AG04450 (cell line): Measurements from ENCODE around the gene ATP8A2. TPM values are rescaled to one million over a fixed set of nuclear protein-coding genes. Genes with fewer than 3 reads are reported as not detected.

Source experiments
- CTCF ChIA-PET: fragments of 300-600, 350-600 bp; formaldehyde crosslinking; extraction: SDS; loops from one replicate; lab custom pipeline; 2022; ENCODE audit warnings: antibody characterized with exemption, inconsistent platforms; lab: Charles Lee
- POLR2A ChIA-PET: fragments of 350-600 bp; formaldehyde crosslinking; extraction: SDS; loops from one replicate; lab custom pipeline; 2021; ENCODE audit warnings: antibody characterized with exemption, inconsistent platforms; lab: Yijun Ruan, JAX
- DNase-seq: peaks from one replicate; pipeline ENCODE4 v3.0.0-alpha.2; 2011; ENCODE audit warnings: low read depth, low spot score
- H3K27ac ChIP-seq: one replicate; pipeline ENCODE4 v1.5.1; 2012; ENCODE audit warnings: low read depth, low read length, control low read depth
- H3K27me3 ChIP-seq: one replicate; pipeline ENCODE4 v1.6.0; 2012; ENCODE audit warnings: low read length; ENCODE audit not compliant: control insufficient read depth, insufficient read depth
- H3K4me3 ChIP-seq: 2 replicates; pipeline ENCODE4 v1.5.1; 2011; ENCODE audit warnings: mild to moderate bottlenecking, low read depth, low read length, control low read depth
- H3K9me3 ChIP-seq: 2 replicates; pipeline ENCODE4 v1.5.1; 2012; ENCODE audit warnings: low read length; ENCODE audit not compliant: control insufficient read depth, insufficient read depth
- CTCF ChIP-seq: IDR thresholded peaks from 2 replicates; pipeline ENCODE4 v1.5.1; 2011; ENCODE audit warnings: low read depth, low read length, control low read depth, inconsistent platforms
- polyA plus RNA-seq: library from polyadenylated mRNA; depleted of rRNA; stranded (reverse); fragments of >200 nt; gene quantifications from 2 replicates; pipeline ENCODE4 v1.2.3, GENCODE V29; 2011

The ATP8A2 gene
- polyA plus RNA-seq, 1 experiment = 0.19 TPM

- ChIA-PET POLR2A (no interaction called here), CTCF (no interaction called here)
- H3K9me3 ChIP-seq = no peaks in the 10 kb centered on the region
- H3K4me3 ChIP-seq = no peak overlapping the region
- no peaks in the 10 kb centered on the region for H3K27me3 ChIP-seq
- no peak overlapping the region for H3K27ac ChIP-seq
- no peak for DNase-seq
- no peak for TF ChIP-seq CTCF
Measured at GRCh38 chr13:25422153-25422552, 50.4 kb downstream of the ATP8A2 start.

GRCh38 chr13:25423831-25424230 lies 52.1 kb downstream of the ATP8A2 start:
- ChIA-PET POLR2A (no interaction called here), CTCF (no interaction called here)
- Histone ChIP-seq H3K9me3 (no peaks in the 10 kb centered on the region), H3K27ac (no peak overlapping the region), H3K4me3 (no peak overlapping the region), H3K27me3 (no peaks in the 10 kb centered on the region)
- no peak for DNase-seq
- no peak for TF ChIP-seq CTCF

- no peaks in the 10 kb centered on the region for H3K9me3 ChIP-seq
- H3K27ac ChIP-seq = no peak overlapping the region
- ChIA-PET POLR2A (no interaction called here), CTCF (no interaction called here)
- DNase-seq = no peak
- H3K4me3 ChIP-seq = no peak overlapping the region
- TF ChIP-seq CTCF = no peak
- H3K27me3 ChIP-seq = no peaks in the 10 kb centered on the region
Measured at GRCh38 chr13:25429466-25429865, 57.7 kb downstream of the ATP8A2 start.

GRCh38 chr13:25432691-25433090 lies 60.9 kb downstream of the ATP8A2 start:
- H3K27me3 ChIP-seq = no peaks in the 10 kb centered on the region
- ChIA-PET CTCF (no interaction called here), POLR2A (no interaction called here)
- no peak for DNase-seq
- no peak for TF ChIP-seq CTCF
- no peaks in the 10 kb centered on the region for H3K9me3 ChIP-seq
- no peak overlapping the region for H3K4me3 ChIP-seq
- H3K27ac ChIP-seq = no peak overlapping the region

GRCh38 chr13:25440061-25440460 lies 68.3 kb downstream of the ATP8A2 start:
- CTCF ChIA-PET = no interaction called here
- POLR2A ChIA-PET = no interaction called here
- no peak for TF ChIP-seq CTCF
- no peak overlapping the region for H3K27ac ChIP-seq
- H3K4me3 ChIP-seq = no peak overlapping the region
- H3K9me3 ChIP-seq = no peaks in the 10 kb centered on the region
- DNase-seq = no peak
- H3K27me3 ChIP-seq = no peaks in the 10 kb centered on the region
